ENCODE results near the gene RTN1. TPM values are rescaled to one million over a fixed set of nuclear protein-coding genes. Genes with fewer than 3 reads are reported as not detected.

Gene RTN1
- total and polyA plus RNA-seq, 2 of the 8 experiments (the other 6 are each of a cell fraction or from before 2014, with no cell fraction given): 2.8 to 4.9 TPM

- FAIRE-seq (no peak), DNase-seq (ENCODE audit: low read depth in 1 of 2, low spot score in 2 of 2) (no peak)
- Histone ChIP-seq H3K56ac (replicated peaks; ENCODE audit: insufficient read length, low read depth, low read length) (no peak overlapping the region), H3K27ac (ENCODE audit: low read depth, low read length) (no peak overlapping the region), H2BK15ac (ENCODE audit: low read length) (no peak overlapping the region), H3K23ac (ENCODE audit: insufficient read length) (no peak overlapping the region), H4K91ac (replicated peaks; ENCODE audit: insufficient read length, low read length) (no peak overlapping the region), H4K5ac (ENCODE audit: insufficient read length, low read depth, low read length) (no peak overlapping the region), H2BK20ac (ENCODE audit: low read length) (no peak overlapping the region), H3K4me2 (ENCODE audit: insufficient read depth in 1 of 2, low read depth in 2 of 2, low read length in 2 of 2) (no peak overlapping the region), H4K20me1 (replicated peaks in 1 of 2; ENCODE audit: control insufficient read depth in 1 of 2, insufficient read depth in 2 of 2, low read length in 2 of 2) (no peaks in the 10 kb centered on the region), H2BK120ac (replicated peaks; ENCODE audit: low read depth, low read length) (no peak overlapping the region), H3K23me2 (ENCODE audit: low read depth, low read length) (no peaks in the 10 kb centered on the region), H4K8ac (ENCODE audit: extremely low read depth, insufficient read depth, low read length) (no peak overlapping the region), H2BK12ac (ENCODE audit: low read depth, low read length) (no peak overlapping the region), H2AFZ (ENCODE audit: low read length) (no peak overlapping the region), H3K4ac (replicated peaks; ENCODE audit: insufficient read length, low read depth, low read length) (no peak overlapping the region), H3K4me1 (replicated peaks in 1 of 4; ENCODE audit: control insufficient read depth in 3 of 4, insufficient read depth in 4 of 4, low read length in 3 of 4) (no peaks in the 10 kb centered on the region), H3K14ac (ENCODE audit: insufficient read length) (no peak overlapping the region), H3K27me3 (replicated peaks in 1 of 4; ENCODE audit: control insufficient read depth in 3 of 4, extremely low read depth in 1 of 4, insufficient read depth in 3 of 4, low read length in 3 of 4) (no peaks in the 10 kb centered on the region), H3K9me3 (ENCODE audit: insufficient read depth in 2 of 2, low read depth in 1 of 2, low read length in 1 of 2) (no peaks in the 10 kb centered on the region), H3K18ac (ENCODE audit: extremely low read depth, low read length) (no peak overlapping the region), H3K36me3 (ENCODE audit: control insufficient read depth in 2 of 4, insufficient read depth in 4 of 4, low read length in 3 of 4) (no peaks in the 10 kb centered on the region), H3K79me2 (ENCODE audit: control insufficient read depth in 1 of 2, insufficient read depth in 2 of 2, low read length in 2 of 2) (no peaks in the 10 kb centered on the region), H2BK5ac (ENCODE audit: low read depth, low read length) (no peak overlapping the region), H2AK5ac (ENCODE audit: low read depth, low read length) (no peak overlapping the region), H3K4me3 (ENCODE audit: extremely low read depth in 1 of 4, insufficient read depth in 2 of 4, low read depth in 3 of 4, low read length in 4 of 4) (no peak overlapping the region), H3K79me1 (ENCODE audit: low read depth, low read length) (no peaks in the 10 kb centered on the region), H3K9ac (replicated peaks in 1 of 4; ENCODE audit: extremely low read depth in 1 of 4, low read depth in 3 of 4, low read length in 3 of 4) (no peak overlapping the region)
- POLR2A ChIA-PET (ENCODE audit: partially characterized antibody): no interaction called here
- WGBS, 2 experiments (ENCODE audit: extremely low coverage in 1 of 2, insufficient coverage in 1 of 2, insufficient read length in 1 of 2, insufficient replicate concordance in 2 of 2, low coverage in 1 of 2, low lambda C conversion rate in 2 of 2, missing lambda C conversion rate in 1 of 2): 91% methylated on average over 8 of the region's 8 CpGs; no CpG with 5 or more reads in 1 of the 2 experiments
- CTCF ChIA-PET (ENCODE audit: partially characterized antibody): interaction anchor here (1.0 kb wide), 1 partner anchor 53 kb away, joined by 3 read pairs; no protein-coding TSS in a partner anchor
- TF ChIP-seq RXRA (IDR thresholded peaks at IDR 0.05; ENCODE audit: insufficient read depth, low read depth, low read length): no peak
- no peak for TF ChIP-seq BCL11A (IDR thresholded peaks at IDR 0.05; ENCODE audit: low read depth in 2 of 2, low read length in 2 of 2)
- no peak for TF ChIP-seq NANOG (IDR thresholded peaks at IDR 0.05; ENCODE audit: insufficient read depth, low read depth, low read length, poor library complexity, severe bottlenecking)
- no peak for TF ChIP-seq ASH2L (IDR thresholded peaks at IDR 0.05; ENCODE audit: low read length)
- no peak for TF ChIP-seq GABPA (IDR thresholded peaks at IDR 0.05; ENCODE audit: borderline replicate concordance, insufficient read depth, low read length)
- no peak for TF ChIP-seq TAF7 (optimal IDR thresholded peaks at IDR 0.05; ENCODE audit: borderline replicate concordance, low read depth, low read length)
- TF ChIP-seq SIRT6 (IDR thresholded peaks at IDR 0.05; ENCODE audit: low read length): no peak
- TF ChIP-seq JUN (IDR thresholded peaks at IDR 0.05; ENCODE audit: low read depth, low read length): no peak
- TF ChIP-seq JUND (IDR thresholded peaks at IDR 0.05; ENCODE audit: low read length): no peak
- no peak for TF ChIP-seq BRCA1 (IDR thresholded peaks at IDR 0.05; ENCODE audit: low read depth, low read length)
- no peak for TF ChIP-seq TAF1 (IDR thresholded peaks at IDR 0.05; ENCODE audit: low read depth, low read length)
- no peak for TF ChIP-seq CHD1 (IDR thresholded peaks at IDR 0.05; ENCODE audit: low read depth, low read length)
- TF ChIP-seq MAFK (IDR thresholded peaks at IDR 0.05; ENCODE audit: low read depth, low read length): no peak
These were observed 26.3 kb downstream of the RTN1 start for GRCh38 chr14:59844186-59844812.

Data from H1 (cell line).